AG10803 (cell line): ENCODE data around the gene CEPT1.

Experiments
- DNase-seq: peaks from one replicate; pipeline ENCODE4 v3.0.0; 2010; ENCODE audit warnings: low read depth
- H3K4me3 ChIP-seq: 2 replicates; pipeline ENCODE4 v1.5.1; 2011; ENCODE audit warnings: mild to moderate bottlenecking, low read length, control low read depth
- TF ChIP-seq, protein P1 (sequence below): conservative IDR thresholded peaks from 2 replicates; pipeline ENCODE4 v1.5.1; 2011; ENCODE audit warnings: mild to moderate bottlenecking, low read length, control low read depth, inconsistent platforms

CEPT1 gene

GRCh38 chr1:111163363-111163762 lies 23.3 kb downstream of the CEPT1 start:
- DNase-seq, result no peak
- no peak overlapping the region for H3K4me3 ChIP-seq
- TF ChIP-seq, protein P1, sequence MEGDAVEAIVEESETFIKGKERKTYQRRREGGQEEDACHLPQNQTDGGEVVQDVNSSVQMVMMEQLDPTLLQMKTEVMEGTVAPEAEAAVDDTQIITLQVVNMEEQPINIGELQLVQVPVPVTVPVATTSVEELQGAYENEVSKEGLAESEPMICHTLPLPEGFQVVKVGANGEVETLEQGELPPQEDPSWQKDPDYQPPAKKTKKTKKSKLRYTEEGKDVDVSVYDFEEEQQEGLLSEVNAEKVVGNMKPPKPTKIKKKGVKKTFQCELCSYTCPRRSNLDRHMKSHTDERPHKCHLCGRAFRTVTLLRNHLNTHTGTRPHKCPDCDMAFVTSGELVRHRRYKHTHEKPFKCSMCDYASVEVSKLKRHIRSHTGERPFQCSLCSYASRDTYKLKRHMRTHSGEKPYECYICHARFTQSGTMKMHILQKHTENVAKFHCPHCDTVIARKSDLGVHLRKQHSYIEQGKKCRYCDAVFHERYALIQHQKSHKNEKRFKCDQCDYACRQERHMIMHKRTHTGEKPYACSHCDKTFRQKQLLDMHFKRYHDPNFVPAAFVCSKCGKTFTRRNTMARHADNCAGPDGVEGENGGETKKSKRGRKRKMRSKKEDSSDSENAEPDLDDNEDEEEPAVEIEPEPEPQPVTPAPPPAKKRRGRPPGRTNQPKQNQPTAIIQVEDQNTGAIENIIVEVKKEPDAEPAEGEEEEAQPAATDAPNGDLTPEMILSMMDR, result no peak

GRCh38 chr1:111164151-111164550 lies 24.1 kb downstream of the CEPT1 start:
- TF ChIP-seq, protein P1, result no peak
- DNase-seq, result no peak
- no peak overlapping the region for H3K4me3 ChIP-seq

DNA sequence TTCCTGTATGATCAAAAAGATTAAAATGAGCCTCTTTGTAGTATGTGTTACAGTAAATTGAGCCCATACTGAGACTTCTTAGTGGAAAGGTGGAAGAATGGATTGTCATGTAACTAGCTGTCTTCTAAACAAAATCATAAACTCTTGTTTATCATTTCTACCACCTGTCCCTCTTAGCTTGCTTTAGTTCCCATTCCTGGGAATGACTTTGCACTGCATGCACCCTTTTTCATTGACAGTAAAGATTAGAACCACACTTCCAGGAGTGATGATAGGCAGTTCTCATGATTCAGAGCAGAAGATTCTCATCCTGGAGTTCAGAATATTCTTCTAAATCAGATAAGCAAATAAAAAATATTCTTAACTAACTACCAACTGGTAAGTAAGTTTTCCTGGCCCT lies 32.4 kb downstream of the CEPT1 start:
- DNase-seq, result no peak
- no peak overlapping the region for H3K4me3 ChIP-seq
- TF ChIP-seq, protein P1, result no peak

- TF ChIP-seq, protein P1, result no peak
- no peak for DNase-seq
- H3K4me3 ChIP-seq, result no peak overlapping the region
Observed at GRCh38 chr1:111174070-111174469, 34.0 kb downstream of the CEPT1 start.

GRCh38 chr1:111175349-111175748 lies 35.3 kb downstream of the CEPT1 start:
- TF ChIP-seq, protein P1, result no peak
- no peak for DNase-seq
- H3K4me3 ChIP-seq, result no peak overlapping the region

- TF ChIP-seq, protein P1, result no peak
- DNase-seq, result no peak
- H3K4me3 ChIP-seq, result no peak overlapping the region
Observed at GRCh38 chr1:111176678-111177077, 36.7 kb downstream of the CEPT1 start.

DNA sequence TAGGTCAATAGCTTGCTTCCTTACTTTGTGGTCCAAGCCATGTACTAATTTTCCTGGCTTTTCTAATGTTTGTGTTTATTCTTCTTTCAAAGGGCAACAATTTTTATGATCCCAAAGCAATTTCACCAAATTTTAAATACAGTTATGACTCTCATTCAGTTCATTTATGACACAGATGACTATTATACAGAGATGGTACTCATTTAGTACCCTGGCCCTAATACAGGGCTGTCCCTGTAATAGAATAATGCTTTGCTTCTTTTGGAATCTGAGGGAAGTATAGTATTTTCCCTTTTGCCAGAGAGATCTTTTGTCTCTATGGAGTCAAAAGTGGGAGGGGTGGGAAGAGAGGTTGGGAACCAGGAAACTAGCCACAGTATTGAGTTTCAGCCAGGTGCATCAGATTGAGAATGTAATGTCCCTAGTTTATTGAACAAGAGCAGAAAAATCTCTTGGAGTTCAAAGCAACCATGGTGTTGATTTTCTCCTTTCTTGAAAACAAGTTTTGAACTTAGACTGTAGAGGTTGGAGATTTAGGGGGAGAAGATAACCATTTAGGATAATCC lies 40.0 kb downstream of the CEPT1 start:
- TF ChIP-seq, protein P1, result no peak
- H3K4me3 ChIP-seq, result no peak overlapping the region
- DNase-seq, result no peak
